GM19467 (cell line): ENCODE measurements around the gene AK3.
"Not testable (repeated sequence)": the region's sequence is repeated elsewhere in the genome, so short reads cannot be mapped to it uniquely, and the experiment has no call there.

ENCODE experiments used
- ATAC-seq: cut with Tn5 transposase; IDR thresholded peaks from one replicate; pipeline ENCODE4 v1.9.1; 2021; ENCODE audit warnings: mild to moderate bottlenecking, moderate library complexity; ENCODE audit not compliant: unreplicated experiment

AK3 gene

GRCh38 chr9:4740638-4741364, at the start of gene AK3:
AK3 (minus strand) TSS chr9:4741202; CDS start chr9:4741087, 115 bp downstream.
- ATAC-seq, result peak; percentile 92

- no peak for ATAC-seq
Measured at GRCh38 chr9:4788703-4789102, 47.7 kb upstream of the AK3 start.

- no peak for ATAC-seq
Measured at GRCh38 chr9:4787876-4788275, 46.9 kb upstream of the AK3 start.

GRCh38 chr9:4786599-4786998, 45.6 kb upstream of the AK3 start:
- ATAC-seq, result no peak

GRCh38 chr9:4784403-4784802, 43.4 kb upstream of the AK3 start:
- no peak for ATAC-seq

GRCh38 chr9:4783191-4783590, 42.2 kb upstream of the AK3 start:
- not testable (repeated sequence) for ATAC-seq

- no peak for ATAC-seq
Measured at GRCh38 chr9:4781408-4781807, 40.4 kb upstream of the AK3 start.

- no peak for ATAC-seq
Measured at GRCh38 chr9:4780651-4781050, 39.6 kb upstream of the AK3 start.

GRCh38 chr9:4774958-4775357, 34.0 kb upstream of the AK3 start:
- ATAC-seq, result not testable (repeated sequence)

- ATAC-seq, result no peak
Measured at GRCh38 chr9:4774209-4774608, 33.2 kb upstream of the AK3 start.

- no peak for ATAC-seq
Measured at GRCh38 chr9:4771788-4772187, 30.8 kb upstream of the AK3 start.

GRCh38 chr9:4769321-4770080, 28.5 kb upstream of the AK3 start:
- ATAC-seq, result no peak

GRCh38 chr9:4768681-4769080, 27.7 kb upstream of the AK3 start:
- no peak for ATAC-seq

GRCh38 chr9:4764033-4764432, 23.0 kb upstream of the AK3 start:
- no peak for ATAC-seq

GRCh38 chr9:4762886-4763541, 22.0 kb upstream of the AK3 start:
- no peak for ATAC-seq

GRCh38 chr9:4762108-4762885, 21.3 kb upstream of the AK3 start:
- peak; percentile 91 for ATAC-seq

- no peak for ATAC-seq
Measured at GRCh38 chr9:4760122-4760521, 19.1 kb upstream of the AK3 start.

- no peak for ATAC-seq
Measured at GRCh38 chr9:4756420-4756819, 15.4 kb upstream of the AK3 start.

GRCh38 chr9:4755026-4755609, 14.1 kb upstream of the AK3 start:
- ATAC-seq, result no peak

- not testable (repeated sequence) for ATAC-seq
Measured at GRCh38 chr9:4754530-4754929, 13.5 kb upstream of the AK3 start.
